ENCODE results near the gene TMEM117.

Gene TMEM117

DNA sequence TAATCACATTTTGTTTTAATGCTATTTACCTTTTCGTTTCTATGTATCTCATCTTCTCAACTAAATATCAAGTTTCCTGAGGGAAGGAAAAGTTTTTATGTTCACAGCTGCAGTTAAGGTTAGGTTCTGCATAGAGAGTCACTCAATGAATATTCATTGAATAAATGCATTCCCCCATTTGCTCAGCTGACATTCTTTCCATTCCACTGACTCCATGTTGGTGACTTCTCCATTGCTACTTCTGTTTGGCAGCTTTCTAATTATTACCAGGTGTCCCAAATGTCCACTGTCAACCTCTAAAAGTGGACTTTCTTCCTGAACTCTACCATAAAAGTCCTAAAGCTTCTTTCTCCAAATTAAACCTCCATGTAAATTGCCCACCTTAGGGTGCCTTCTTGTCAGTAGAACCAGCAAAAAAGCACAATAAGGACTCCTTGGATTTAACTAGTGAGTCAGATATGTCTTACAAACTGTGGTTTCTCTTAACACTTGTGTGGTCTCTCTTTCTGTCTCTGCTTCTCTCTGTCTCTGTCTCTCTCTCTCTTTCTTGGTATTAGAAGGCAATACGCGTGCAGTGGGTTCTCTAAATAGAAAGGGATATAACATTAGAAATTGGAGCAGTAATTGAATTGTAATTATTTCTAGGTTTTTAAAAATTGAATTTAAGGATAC, 85.9 kb downstream of the TMEM117 start:
- no peaks in the 10 kb centered on the region for H3K9me2 ChIP-seq (ENCODE audit: low read depth, low read length)
- H2AFZ ChIP-seq (ENCODE audit: low read length), result no peak overlapping the region
- H3K9ac ChIP-seq (ENCODE audit: low read length), result no peak overlapping the region
- TF ChIP-seq EZH2 (IDR thresholded peaks at IDR 0.05; ENCODE audit: borderline replicate concordance, low read length), result no peak
- TF ChIP-seq, protein P1, sequence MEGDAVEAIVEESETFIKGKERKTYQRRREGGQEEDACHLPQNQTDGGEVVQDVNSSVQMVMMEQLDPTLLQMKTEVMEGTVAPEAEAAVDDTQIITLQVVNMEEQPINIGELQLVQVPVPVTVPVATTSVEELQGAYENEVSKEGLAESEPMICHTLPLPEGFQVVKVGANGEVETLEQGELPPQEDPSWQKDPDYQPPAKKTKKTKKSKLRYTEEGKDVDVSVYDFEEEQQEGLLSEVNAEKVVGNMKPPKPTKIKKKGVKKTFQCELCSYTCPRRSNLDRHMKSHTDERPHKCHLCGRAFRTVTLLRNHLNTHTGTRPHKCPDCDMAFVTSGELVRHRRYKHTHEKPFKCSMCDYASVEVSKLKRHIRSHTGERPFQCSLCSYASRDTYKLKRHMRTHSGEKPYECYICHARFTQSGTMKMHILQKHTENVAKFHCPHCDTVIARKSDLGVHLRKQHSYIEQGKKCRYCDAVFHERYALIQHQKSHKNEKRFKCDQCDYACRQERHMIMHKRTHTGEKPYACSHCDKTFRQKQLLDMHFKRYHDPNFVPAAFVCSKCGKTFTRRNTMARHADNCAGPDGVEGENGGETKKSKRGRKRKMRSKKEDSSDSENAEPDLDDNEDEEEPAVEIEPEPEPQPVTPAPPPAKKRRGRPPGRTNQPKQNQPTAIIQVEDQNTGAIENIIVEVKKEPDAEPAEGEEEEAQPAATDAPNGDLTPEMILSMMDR (IDR thresholded peaks at IDR 0.05; ENCODE audit: low read length), result no peak
- H3K9me3 ChIP-seq (ENCODE audit: low read length), result no peaks in the 10 kb centered on the region
- no peaks in the 10 kb centered on the region for H3K79me2 ChIP-seq (ENCODE audit: insufficient read depth, low read length)
- no peaks in the 10 kb centered on the region for H3K4me1 ChIP-seq (ENCODE audit: insufficient read depth, low read length, severe bottlenecking)
- no peaks in the 10 kb centered on the region for H4K20me1 ChIP-seq (ENCODE audit: insufficient read depth, low read length)
- no peaks in the 10 kb centered on the region for H3K27me3 ChIP-seq (ENCODE audit: insufficient read depth, low read length)
- no peaks in the 10 kb centered on the region for H3F3A ChIP-seq (ENCODE audit: insufficient read depth, low read length)
- no peak overlapping the region for H3K4me2 ChIP-seq (ENCODE audit: low read length)
- H3K36me3 ChIP-seq (ENCODE audit: insufficient read depth, low read length), result no peaks in the 10 kb centered on the region
- no peak overlapping the region for H3K27ac ChIP-seq (ENCODE audit: low read depth, low read length, poor library complexity, severe bottlenecking)
- no peak overlapping the region for H3K4me3 ChIP-seq (ENCODE audit: low read depth, low read length, poor library complexity, severe bottlenecking)

DNA sequence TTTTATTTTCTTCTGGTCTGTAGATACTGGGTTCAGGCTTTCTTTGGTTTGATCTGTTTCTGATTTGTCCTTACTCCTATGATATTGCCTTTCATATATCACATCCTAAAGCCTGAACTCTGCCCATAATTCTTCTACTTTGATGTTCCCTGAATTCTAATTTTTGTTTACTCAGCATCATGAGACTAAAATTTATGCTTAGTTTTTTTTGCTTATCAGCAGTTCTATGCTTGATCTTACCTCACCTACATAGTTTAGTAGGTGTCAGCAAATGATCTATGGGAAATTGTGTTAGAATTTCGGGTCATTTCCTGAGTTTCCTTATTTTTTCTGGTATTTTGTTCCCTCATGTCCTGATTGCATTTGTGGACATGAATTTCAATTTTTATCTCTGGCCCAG, 94.2 kb downstream of the TMEM117 start:
- H3K4me3 ChIP-seq (ENCODE audit: low read depth, low read length, poor library complexity, severe bottlenecking), result no peak overlapping the region
- H3K27me3 ChIP-seq (ENCODE audit: insufficient read depth, low read length), result no peaks in the 10 kb centered on the region
- no peak for TF ChIP-seq EZH2 (IDR thresholded peaks at IDR 0.05; ENCODE audit: borderline replicate concordance, low read length)
- TF ChIP-seq, protein P1 (IDR thresholded peaks at IDR 0.05; ENCODE audit: low read length), result no peak
- H3K27ac ChIP-seq (ENCODE audit: low read depth, low read length, poor library complexity, severe bottlenecking), result no peak overlapping the region
- H3K36me3 ChIP-seq (ENCODE audit: insufficient read depth, low read length), result no peaks in the 10 kb centered on the region
- no peak overlapping the region for H2AFZ ChIP-seq (ENCODE audit: low read length)
- no peaks in the 10 kb centered on the region for H3K79me2 ChIP-seq (ENCODE audit: insufficient read depth, low read length)
- H3K4me2 ChIP-seq (ENCODE audit: low read length), result no peak overlapping the region
- H3K9me3 ChIP-seq (ENCODE audit: low read length), result 0 out of 2 replicates have a peak, but pooled peaks cover 5% of the 10 kb centered on the region
- H3K9me2 ChIP-seq (ENCODE audit: low read depth, low read length), result no peaks in the 10 kb centered on the region; the same call in 1 of the 2 replicates
- H3K9ac ChIP-seq (ENCODE audit: low read length), result no peak overlapping the region
- no peaks in the 10 kb centered on the region for H3F3A ChIP-seq (ENCODE audit: insufficient read depth, low read length)
- no peaks in the 10 kb centered on the region for H3K4me1 ChIP-seq (ENCODE audit: insufficient read depth, low read length, severe bottlenecking)
- no peaks in the 10 kb centered on the region for H4K20me1 ChIP-seq (ENCODE audit: insufficient read depth, low read length)

DNA sequence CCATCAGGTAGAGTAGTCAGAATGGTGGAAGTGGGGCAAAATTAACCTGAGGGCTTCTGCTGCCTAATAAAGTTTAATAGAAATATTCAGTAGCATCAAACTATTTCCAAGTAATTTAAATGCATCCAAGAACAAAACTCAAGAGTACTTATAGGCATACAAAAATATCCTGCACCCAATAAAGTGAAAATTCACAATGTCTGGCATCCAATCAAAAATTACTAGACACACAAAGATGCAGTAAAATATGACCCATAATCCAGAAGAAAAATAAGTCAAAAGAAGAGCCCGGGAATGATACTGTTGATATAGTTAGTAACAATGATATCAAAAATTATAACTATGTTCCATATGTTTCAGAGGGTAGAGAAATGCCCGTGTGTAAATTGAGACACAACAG, 95.3 kb downstream of the TMEM117 start:
- H3K4me2 ChIP-seq (ENCODE audit: low read length), result no peak overlapping the region
- H3K9me3 ChIP-seq (ENCODE audit: low read length), result 0 out of 2 replicates have a peak, but pooled peaks cover 5% of the 10 kb centered on the region
- H3K4me1 ChIP-seq (ENCODE audit: insufficient read depth, low read length, severe bottlenecking), result no peaks in the 10 kb centered on the region
- no peaks in the 10 kb centered on the region; the same call in 1 of the 2 replicates for H3K9me2 ChIP-seq (ENCODE audit: low read depth, low read length)
- H3K79me2 ChIP-seq (ENCODE audit: insufficient read depth, low read length), result no peaks in the 10 kb centered on the region
- H3K27me3 ChIP-seq (ENCODE audit: insufficient read depth, low read length), result no peaks in the 10 kb centered on the region
- H3K4me3 ChIP-seq (ENCODE audit: low read depth, low read length, poor library complexity, severe bottlenecking), result no peak overlapping the region
- H2AFZ ChIP-seq (ENCODE audit: low read length), result no peak overlapping the region
- no peaks in the 10 kb centered on the region for H3K36me3 ChIP-seq (ENCODE audit: insufficient read depth, low read length)
- TF ChIP-seq EZH2 (IDR thresholded peaks at IDR 0.05; ENCODE audit: borderline replicate concordance, low read length), result no peak
- TF ChIP-seq, protein P1 (IDR thresholded peaks at IDR 0.05; ENCODE audit: low read length), result no peak
- no peaks in the 10 kb centered on the region for H4K20me1 ChIP-seq (ENCODE audit: insufficient read depth, low read length)
- no peak overlapping the region for H3K9ac ChIP-seq (ENCODE audit: low read length)
- H3K27ac ChIP-seq (ENCODE audit: low read depth, low read length, poor library complexity, severe bottlenecking), result no peak overlapping the region
- H3F3A ChIP-seq (ENCODE audit: insufficient read depth, low read length), result no peaks in the 10 kb centered on the region

Data from OCI-LY1 (cell line).